Fibroblast of gingiva (primary cell): ENCODE data around the gene PKN1.
"Not testable (repeated sequence)": the region's sequence is repeated elsewhere in the genome, so short reads cannot be mapped to it uniquely, and the experiment has no call there.

Experiments used
- DNase-seq: peaks from one replicate; pipeline ENCODE4 v3.0.0-alpha.2; 2011; ENCODE audit warnings: low read depth

The PKN1 gene

GRCh38 chr19:14432791-14433553 is at the start of gene PKN1:
PKN1 (plus strand) TSS chr19:14433306; CDS start chr19:14433522, 216 bp downstream.
- no peak for DNase-seq

GRCh38 chr19:14383661-14384555 is 49.2 kb upstream of the PKN1 start:
- DNase-seq, result peak; percentile 48

GRCh38 chr19:14385492-14385891 is 47.6 kb upstream of the PKN1 start:
- no peak for DNase-seq

GRCh38 chr19:14390548-14390947 is 42.6 kb upstream of the PKN1 start:
- DNase-seq, result no peak

GRCh38 chr19:14391156-14391821 is 41.8 kb upstream of the PKN1 start:
- no peak for DNase-seq

- DNase-seq, result no peak
Observed at GRCh38 chr19:14393329-14393728, 39.8 kb upstream of the PKN1 start.

GRCh38 chr19:14394167-14394566 is 38.9 kb upstream of the PKN1 start:
- no peak for DNase-seq

GRCh38 chr19:14395262-14395661 is 37.8 kb upstream of the PKN1 start:
- DNase-seq, result no peak

- peak; percentile 36 for DNase-seq
Observed at GRCh38 chr19:14395710-14396336, 37.3 kb upstream of the PKN1 start.

GRCh38 chr19:14396730-14397129 is 36.4 kb upstream of the PKN1 start:
- DNase-seq, result not testable (repeated sequence)

- not testable (repeated sequence) for DNase-seq
Observed at GRCh38 chr19:14397168-14397567, 35.9 kb upstream of the PKN1 start.

- DNase-seq, result no peak
Observed at GRCh38 chr19:14400951-14401431, 32.1 kb upstream of the PKN1 start.

- no peak for DNase-seq
Observed at GRCh38 chr19:14401468-14402195, 31.5 kb upstream of the PKN1 start.

GRCh38 chr19:14402332-14403144 is 30.6 kb upstream of the PKN1 start:
- peak; percentile 68 for DNase-seq

- DNase-seq, result not testable (repeated sequence)
Observed at GRCh38 chr19:14403145-14403930, 29.8 kb upstream of the PKN1 start.

GRCh38 chr19:14404312-14404711 is 28.8 kb upstream of the PKN1 start:
- DNase-seq, result no peak

- no peak for DNase-seq
Observed at GRCh38 chr19:14405380-14405757, 27.7 kb upstream of the PKN1 start.

GRCh38 chr19:14405758-14406644 is 27.1 kb upstream of the PKN1 start:
- DNase-seq, result peak; percentile 83
